Left ventricle myocardium inferior (tissue), 1 donor: ENCODE data around the gene STAT5B. TPM values are rescaled to one million over a fixed set of nuclear protein-coding genes. Genes with fewer than 3 reads are reported as not detected.
A peak's percentile ranks its signal among the peaks of the same experiment; 100 is the strongest.
"Not testable (repeated sequence)": the region's sequence is repeated elsewhere in the genome, so short reads cannot be mapped to it uniquely, and the experiment has no call there.

Source experiments
- DNase-seq: peaks from one replicate; pipeline ENCODE4 v3.0.0-alpha.2; 2020
- H3K27ac ChIP-seq: fragments of 200-600 bp; replicated peaks from 2 replicates; pipeline ENCODE4 v1.8.0; 2021
- H3K27me3 ChIP-seq: fragments of 200-600 bp; 2 replicates; pipeline ENCODE4 v1.8.0; 2021; ENCODE audit warnings: low read depth
- H3K36me3 ChIP-seq: fragments of 200-600 bp; 2 replicates; pipeline ENCODE4 v1.8.0; 2021
- H3K4me1 ChIP-seq: fragments of 200-600 bp; 2 replicates; pipeline ENCODE4 v1.8.0; 2021
- H3K4me3 ChIP-seq: fragments of 200-600 bp; 2 replicates; pipeline ENCODE4 v1.8.0; 2021; ENCODE audit warnings: mild to moderate bottlenecking, moderate library complexity
- H3K9me3 ChIP-seq: fragments of 200-600 bp; replicated peaks from 2 replicates; pipeline ENCODE4 v1.8.0; 2021
- CTCF ChIP-seq: fragments of 200-600 bp; IDR thresholded peaks from 2 replicates; pipeline ENCODE4 v1.8.0; 2021; ENCODE audit warnings: antibody characterized with exemption, mild to moderate bottlenecking, borderline replicate concordance
- intact Hi-C: fragments of 100-400 bp; cut with micrococcal nuclease; formaldehyde crosslinking; loops from one replicate; pipeline ENCODE4 v1.11.0; 2022
- total RNA-seq: library from RNA; stranded (reverse); fragmentation: NEBNext Ultra II Directional; extraction: Animal tissue kit (Norgen Biotek cat#: 25700); gene quantifications from one replicate; pipeline ENCODE4 v1.2.1, GENCODE V29; 2021
- donor health status: DM: no; HTN: yes; CAD: no; lungs with severe emphysema.

The STAT5B gene
- total RNA-seq, 1 donor from 2014 or later: 30.7 TPM

- peaks cover 14% of the 10 kb centered on the region for H3K4me1 ChIP-seq
- H3K27me3 ChIP-seq: no peaks in the 10 kb centered on the region
- no peaks in the 10 kb centered on the region for H3K9me3 ChIP-seq
- no peak for DNase-seq
- no peak overlapping the region for H3K27ac ChIP-seq
- no peak for TF ChIP-seq CTCF
- H3K4me3 ChIP-seq: no peak overlapping the region
- intact Hi-C loops: no loop called here
- no peaks in the 10 kb centered on the region for H3K36me3 ChIP-seq
Measured at GRCh38 chr17:42241871-42242270, 34.3 kb downstream of the STAT5B start.

GRCh38 chr17:42240863-42241262 lies 35.3 kb downstream of the STAT5B start:
- H3K27ac ChIP-seq, H3K4me1 ChIP-seq, H3K4me3 ChIP-seq, H3K9me3 ChIP-seq, H3K27me3 ChIP-seq, DNase-seq, H3K36me3 ChIP-seq, intact Hi-C loops: not testable (repeated sequence)

GRCh38 chr17:42240201-42240600 lies 36.0 kb downstream of the STAT5B start:
- Histone ChIP-seq H3K27ac (no peak overlapping the region), H3K9me3 (no peaks in the 10 kb centered on the region), H3K4me1 (peaks cover 9% of the 10 kb centered on the region), H3K27me3 (no peaks in the 10 kb centered on the region), H3K36me3 (no peaks in the 10 kb centered on the region), H3K4me3 (no peak overlapping the region)
- no peak for DNase-seq
- intact Hi-C loops: no loop called here
- TF ChIP-seq CTCF: no peak

GRCh38 chr17:42239576-42239975 lies 36.6 kb downstream of the STAT5B start:
- DNase-seq, intact Hi-C loops, H3K9me3 ChIP-seq: not testable (repeated sequence)

GRCh38 chr17:42236760-42237159 lies 39.4 kb downstream of the STAT5B start:
- Histone ChIP-seq H3K4me1 (peaks cover 18% of the 10 kb centered on the region), H3K36me3 (no peaks in the 10 kb centered on the region), H3K27ac (no peak overlapping the region), H3K4me3 (no peak overlapping the region), H3K9me3 (no peaks in the 10 kb centered on the region), H3K27me3 (no peaks in the 10 kb centered on the region)
- intact Hi-C loops: no loop called here
- no peak for DNase-seq
- no peak for TF ChIP-seq CTCF

More at GRCh38 chr17:42239576-42239975, 36.6 kb downstream of the STAT5B start:
- H3K27ac ChIP-seq, H3K4me3 ChIP-seq, H3K27me3 ChIP-seq, H3K36me3 ChIP-seq: not testable (repeated sequence)
- H3K4me1 ChIP-seq: peaks cover 11% of the 10 kb centered on the region

- intact Hi-C loops: no loop called here
- H3K9me3 ChIP-seq: no peaks in the 10 kb centered on the region
- peaks cover 17% of the 10 kb centered on the region for H3K4me1 ChIP-seq
- DNase-seq: no peak
- peak overlapping the region; percentile 32 for H3K27ac ChIP-seq
- no peak overlapping the region for H3K4me3 ChIP-seq
- no peak for TF ChIP-seq CTCF
- no peaks in the 10 kb centered on the region for H3K27me3 ChIP-seq
- H3K36me3 ChIP-seq: peaks cover 5% of the 10 kb centered on the region
Measured at GRCh38 chr17:42233994-42234393, 42.2 kb downstream of the STAT5B start.

- H3K4me3 ChIP-seq: no peak overlapping the region
- H3K36me3 ChIP-seq: peaks cover 5% of the 10 kb centered on the region
- peaks cover 25% of the 10 kb centered on the region for H3K4me1 ChIP-seq
- TF ChIP-seq CTCF: no peak
- H3K27me3 ChIP-seq: no peaks in the 10 kb centered on the region
- no peaks in the 10 kb centered on the region for H3K9me3 ChIP-seq
- no peak overlapping the region for H3K27ac ChIP-seq
- intact Hi-C loops: no loop called here
- DNase-seq: no peak
Measured at GRCh38 chr17:42233156-42233555, 43.0 kb downstream of the STAT5B start.
